ENCODE data around the gene TRPT1. TPM values are rescaled to one million over a fixed set of nuclear protein-coding genes. Genes with fewer than 3 reads are reported as not detected.
A peak's percentile ranks its signal among the peaks of the same experiment; 100 is the strongest.

TRPT1 gene
- total and polyA plus RNA-seq, 9 of the 15 experiments (the other 6 are each of a cell fraction or from before 2014, with no cell fraction given), result 4.6 to 41.7 (median 23.1) TPM

DNA sequence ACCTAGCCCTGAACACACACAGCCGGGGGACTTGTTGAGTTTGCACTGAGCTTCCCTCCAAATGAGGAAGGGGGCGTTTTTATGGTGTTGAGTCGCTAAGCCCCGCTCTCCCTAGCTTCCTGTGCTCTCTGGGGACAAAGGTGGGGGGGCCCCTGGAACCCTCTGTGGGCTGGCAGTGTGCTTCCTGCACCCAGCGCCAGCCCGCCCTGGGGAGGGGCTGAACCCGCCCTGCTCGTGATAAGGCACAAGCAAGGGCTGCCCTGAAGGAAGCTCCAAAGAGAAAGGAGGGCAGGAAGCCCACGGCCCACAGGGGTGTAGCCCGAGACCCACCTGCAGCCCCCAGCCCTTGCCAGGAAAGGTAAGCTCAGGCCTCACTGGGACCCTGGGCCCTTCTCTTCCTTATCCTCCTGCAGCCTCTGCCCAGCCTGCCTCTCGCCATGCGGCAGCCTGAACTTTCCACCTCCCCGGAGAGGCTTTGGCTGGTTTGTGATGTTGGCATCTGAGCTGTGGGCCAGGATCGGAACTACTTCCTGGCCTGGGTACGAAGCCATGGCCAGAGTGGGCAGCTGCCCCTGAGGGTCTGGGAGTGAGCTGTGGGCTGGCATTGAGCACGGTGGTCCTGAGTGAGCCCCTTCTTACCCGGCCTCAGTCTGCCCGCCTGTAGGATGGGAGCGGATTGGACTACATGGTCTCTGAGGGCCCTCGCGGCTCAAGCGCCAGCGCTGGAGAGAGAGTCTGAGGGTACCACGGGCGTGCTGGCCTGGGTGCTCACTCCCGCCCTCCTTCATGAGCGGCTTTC, 19.3 kb downstream of the TRPT1 start, which contains the start of gene FERMT3 (continued):
- 0 out of 2 replicates have a peak, but pooled peaks have one; percentile 15 for TF ChIP-seq ZNF707 (CRISPR knock-in tag; conservative IDR thresholded peaks at IDR 0.05)
- 0 out of 2 replicates have a peak, but pooled peaks have one; percentile 51 for TF ChIP-seq ZNF717 (CRISPR knock-in tag; IDR thresholded peaks at IDR 0.05)
- TF ChIP-seq YBX1 (IDR thresholded peaks at IDR 0.05), result no peak
- no peak for TF ChIP-seq MAFG (tag; conservative IDR thresholded peaks at IDR 0.05)
- TF ChIP-seq, protein P1, sequence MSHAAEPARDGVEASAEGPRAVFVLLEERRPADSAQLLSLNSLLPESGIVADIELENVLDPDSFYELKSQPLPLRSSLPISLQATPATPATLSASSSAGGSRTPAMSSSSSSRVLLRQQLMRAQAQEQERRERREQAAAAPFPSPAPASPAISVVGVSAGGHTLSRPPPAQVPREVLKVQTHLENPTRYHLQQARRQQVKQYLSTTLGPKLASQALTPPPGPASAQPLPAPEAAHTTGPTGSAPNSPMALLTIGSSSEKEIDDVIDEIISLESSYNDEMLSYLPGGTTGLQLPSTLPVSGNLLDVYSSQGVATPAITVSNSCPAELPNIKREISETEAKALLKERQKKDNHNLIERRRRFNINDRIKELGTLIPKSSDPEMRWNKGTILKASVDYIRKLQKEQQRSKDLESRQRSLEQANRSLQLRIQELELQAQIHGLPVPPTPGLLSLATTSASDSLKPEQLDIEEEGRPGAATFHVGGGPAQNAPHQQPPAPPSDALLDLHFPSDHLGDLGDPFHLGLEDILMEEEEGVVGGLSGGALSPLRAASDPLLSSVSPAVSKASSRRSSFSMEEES (CRISPR knock-in tag; IDR thresholded peaks at IDR 0.05), result no peak
- peak; percentile 67; the same call in 1 of the 2 replicates for TF ChIP-seq NR2C2 (CRISPR knock-in tag; IDR thresholded peaks at IDR 0.05)
- TF ChIP-seq NR2C2 (tag; IDR thresholded peaks at IDR 0.05), result no peak
- TF ChIP-seq SMAD4 (CRISPR knock-in tag; conservative IDR thresholded peaks at IDR 0.05), result peak; percentile 52; the same call in 1 of the 2 replicates
- 0 out of 2 replicates have a peak, but pooled peaks have one; percentile 79 for TF ChIP-seq SREBF2 (CRISPR knock-in tag; IDR thresholded peaks at IDR 0.05)
- no peak for TF ChIP-seq PHB2 (IDR thresholded peaks at IDR 0.05; ENCODE audit: low read depth)
- TF ChIP-seq ARID4B (CRISPR knock-in tag; IDR thresholded peaks at IDR 0.05), result peak; percentile 77; the same call in 1 of the 2 replicates
- TF ChIP-seq TEAD4 (IDR thresholded peaks at IDR 0.05; ENCODE audit: low read length), result no peak
- 0 out of 2 replicates have a peak, but pooled peaks have one; percentile 53 for TF ChIP-seq TEAD4 (CRISPR knock-in tag; IDR thresholded peaks at IDR 0.05; ENCODE audit: borderline replicate concordance)
- TF ChIP-seq POLR2G (IDR thresholded peaks at IDR 0.05; ENCODE audit: low read depth, low read length), result peak; percentile 82
